Activated T-cell treated with anti-CD3 and anti-CD28 coated beads for 24 hours (primary cell): ENCODE data around the gene SEPHS2.
A peak's percentile ranks its signal among the peaks of the same experiment; 100 is the strongest.
"Not testable (repeated sequence)": the region's sequence is repeated elsewhere in the genome, so short reads cannot be mapped to it uniquely, and the experiment has no call there.

Experiments used
- DNase-seq: peaks from one replicate; pipeline ENCODE4 v3.0.0-alpha.2; 2020; ENCODE audit warnings: low read depth

SEPHS2 gene

GRCh38 chr16:30464078-30464477 is 18.4 kb upstream of the SEPHS2 start:
- no peak for DNase-seq

- DNase-seq, result not testable (repeated sequence)
Observed at GRCh38 chr16:30461426-30461825, 15.8 kb upstream of the SEPHS2 start.

DNA sequence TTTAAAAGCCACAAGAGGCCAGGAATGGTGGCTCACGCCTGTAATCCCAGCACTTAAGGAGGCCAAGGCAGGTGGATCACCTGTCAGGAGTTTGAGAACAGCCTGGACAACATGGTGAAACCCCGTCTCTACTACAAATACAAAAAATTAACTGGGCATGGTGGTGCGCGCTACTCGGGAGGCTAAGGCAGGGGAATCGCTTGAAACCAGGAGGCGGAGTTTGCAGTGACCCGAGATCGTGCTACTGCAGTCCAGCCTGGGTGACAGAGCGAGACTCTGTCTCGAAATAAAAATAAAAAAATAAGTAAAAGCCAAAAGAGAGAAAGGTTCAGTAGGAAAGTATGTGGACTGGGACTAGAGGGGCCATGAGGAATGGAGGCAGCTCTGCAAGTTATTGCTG is 13.8 kb upstream of the SEPHS2 start:
- DNase-seq, result no peak

GRCh38 chr16:30458561-30459394 is 13.1 kb upstream of the SEPHS2 start:
- DNase-seq, result peak; percentile 84

GRCh38 chr16:30457743-30458560 is 12.3 kb upstream of the SEPHS2 start:
- no peak for DNase-seq

DNA sequence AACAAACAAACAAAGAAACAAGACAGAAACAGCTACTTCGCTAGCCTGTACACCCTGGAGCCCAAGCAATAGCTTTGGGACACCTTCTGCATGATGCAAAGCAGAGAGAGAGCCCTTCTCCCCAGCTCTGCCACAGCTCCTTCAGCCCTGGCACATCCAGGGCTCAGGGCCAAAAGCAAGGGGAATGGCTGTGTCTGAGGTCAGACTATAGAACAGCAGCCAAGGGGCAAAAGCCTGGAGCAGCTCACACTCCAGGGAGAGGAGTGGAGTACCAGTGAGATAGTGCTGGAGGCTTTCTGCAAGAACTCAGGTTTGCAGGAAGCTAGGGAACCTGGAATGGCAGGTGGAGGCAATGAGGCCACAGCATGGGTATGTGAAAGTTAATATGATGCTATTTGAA is 11.6 kb upstream of the SEPHS2 start:
- no peak for DNase-seq

DNA sequence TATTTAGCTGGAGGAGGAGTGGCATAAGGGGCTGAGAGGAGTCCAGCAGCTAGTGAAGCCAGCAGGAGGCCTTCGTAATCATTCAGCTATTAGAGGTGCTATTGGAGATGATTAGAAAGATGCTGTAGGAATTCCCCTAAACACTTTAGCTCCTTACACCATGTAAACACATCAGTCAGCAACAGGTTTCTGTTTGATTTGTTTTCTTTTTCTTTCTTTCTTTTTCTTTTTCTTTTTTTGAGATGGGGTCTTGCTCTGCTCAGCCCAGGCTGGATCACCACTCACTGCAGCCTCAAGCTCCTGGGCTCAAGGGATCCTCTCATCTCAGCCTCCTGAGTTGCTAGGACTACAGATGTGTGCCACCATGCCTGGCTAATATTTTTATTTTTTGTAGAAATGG is 10.6 kb upstream of the SEPHS2 start:
- DNase-seq, result no peak

DNA sequence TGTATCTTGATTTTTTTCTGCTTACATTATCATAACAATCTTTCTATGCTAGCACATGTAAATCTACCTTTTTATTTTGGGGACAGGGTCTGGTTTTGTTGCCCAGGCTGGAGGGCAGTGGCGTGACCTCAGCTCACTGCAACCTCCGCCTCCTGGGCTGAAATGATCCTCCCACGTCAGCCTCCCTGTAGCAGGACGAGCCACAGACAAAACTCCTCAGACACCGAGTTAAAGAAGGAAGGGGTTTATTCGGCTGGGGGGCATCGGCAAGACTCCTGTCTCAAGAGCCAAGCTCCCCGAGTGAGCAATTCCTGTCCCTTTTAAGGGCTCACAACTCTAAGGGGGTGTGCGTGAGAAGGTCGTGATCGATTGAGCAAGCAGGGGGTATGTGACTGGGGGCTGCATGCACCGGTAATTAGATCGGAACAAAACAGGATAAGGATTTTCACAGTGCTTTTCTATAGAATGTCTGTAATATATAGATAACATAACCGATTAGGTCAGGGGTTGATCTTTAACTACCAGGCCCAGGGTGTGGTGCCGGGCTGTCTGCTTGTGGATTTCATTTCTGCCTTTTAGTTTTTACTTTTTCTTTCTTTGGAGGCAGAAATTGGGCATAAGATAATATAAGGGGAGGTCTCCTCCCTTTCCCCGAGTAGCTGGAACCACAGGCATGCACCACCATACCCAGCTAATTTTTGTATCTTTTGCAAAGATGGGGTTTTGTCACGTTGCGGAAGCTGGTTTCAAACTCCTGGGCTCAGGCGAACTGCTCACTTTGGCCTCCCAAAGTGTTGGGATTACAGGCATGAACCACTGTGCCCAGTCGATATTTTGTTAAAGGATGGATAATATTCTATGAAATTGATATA is 7.3 kb upstream of the SEPHS2 start:
- not testable (repeated sequence) for DNase-seq

DNA sequence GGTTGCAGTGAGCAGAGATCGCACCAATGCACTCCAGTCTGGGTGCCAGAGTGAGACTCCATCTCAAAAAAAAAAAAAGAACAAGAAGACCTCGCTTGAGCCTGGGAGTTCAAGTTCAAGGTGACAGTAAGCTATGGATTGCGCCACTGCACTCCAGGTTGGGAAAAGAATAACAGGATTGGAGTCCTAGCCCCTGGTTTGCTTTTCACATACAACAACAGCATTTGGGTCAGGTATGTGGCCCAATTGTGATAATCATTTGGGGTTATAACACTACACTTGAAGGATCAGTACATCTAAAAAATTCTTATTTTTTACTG is 3.4 kb upstream of the SEPHS2 start:
- DNase-seq, result no peak

DNA sequence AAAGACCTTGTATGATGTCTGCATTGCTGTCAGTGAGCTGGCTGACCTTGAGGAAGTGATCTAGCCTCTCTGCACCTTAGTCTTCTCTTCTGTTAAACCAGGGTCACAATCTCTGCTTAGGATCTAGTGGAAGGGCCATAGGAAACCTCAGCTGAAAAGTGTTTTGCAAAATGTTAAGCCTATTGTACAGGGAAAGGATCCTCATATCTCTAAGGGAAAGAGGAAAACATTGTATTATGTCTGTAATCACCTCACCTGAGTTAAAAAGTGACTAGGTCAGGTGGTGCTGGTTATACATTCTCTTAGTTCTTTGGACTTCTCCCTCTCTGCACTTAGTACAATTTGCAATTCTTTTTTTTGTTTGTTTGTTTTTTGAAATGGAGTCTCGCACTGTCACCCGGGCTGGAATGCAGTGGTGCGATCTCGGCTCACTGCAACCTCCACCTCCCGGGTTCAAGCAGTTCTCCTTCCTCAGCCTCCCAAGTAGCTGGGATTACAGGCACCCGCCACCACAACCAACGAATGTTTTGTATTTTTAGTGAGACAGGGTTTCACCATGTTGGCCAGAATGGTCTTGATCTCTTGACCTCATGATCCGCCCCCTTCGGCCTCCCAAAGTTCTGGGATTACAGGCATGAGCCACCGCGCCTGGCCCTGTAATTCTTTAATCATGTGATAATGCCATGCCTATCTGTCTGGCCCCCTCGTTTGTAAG is 2.0 kb upstream of the SEPHS2 start:
- DNase-seq, result no peak

DNA sequence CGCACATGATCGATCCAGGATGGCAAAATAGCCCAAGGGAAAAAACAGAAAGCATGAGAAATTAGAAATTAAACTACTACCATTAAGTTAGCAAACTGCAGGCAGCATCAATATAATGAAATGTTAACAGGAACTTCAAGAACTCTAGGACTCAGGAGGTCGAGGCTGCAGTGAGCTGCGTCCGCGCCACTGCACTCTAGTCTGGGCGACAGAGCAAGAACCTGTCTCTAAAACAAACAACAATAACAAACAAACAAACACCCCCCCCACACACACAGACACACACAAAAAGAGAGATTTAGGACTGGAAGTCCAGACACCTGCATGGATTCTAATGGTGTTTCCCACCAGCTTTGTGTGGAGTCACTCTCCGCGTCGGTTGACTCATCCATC is 525 bp upstream of the SEPHS2 start:
- no peak for DNase-seq

DNA sequence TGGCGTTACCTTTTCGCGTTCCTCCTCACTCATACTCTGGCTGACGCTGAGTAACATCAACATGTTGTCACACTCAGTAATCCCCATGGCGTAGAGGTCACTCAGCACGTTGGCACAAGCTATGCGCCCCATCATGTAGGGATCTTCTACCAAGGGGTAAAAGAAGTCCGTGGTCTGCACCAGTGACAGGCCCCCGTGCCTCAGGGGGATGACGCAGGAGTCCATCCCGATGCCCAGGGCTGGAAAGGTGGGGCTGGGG is 596 bp downstream of the SEPHS2 start:
- no peak for DNase-seq

DNA sequence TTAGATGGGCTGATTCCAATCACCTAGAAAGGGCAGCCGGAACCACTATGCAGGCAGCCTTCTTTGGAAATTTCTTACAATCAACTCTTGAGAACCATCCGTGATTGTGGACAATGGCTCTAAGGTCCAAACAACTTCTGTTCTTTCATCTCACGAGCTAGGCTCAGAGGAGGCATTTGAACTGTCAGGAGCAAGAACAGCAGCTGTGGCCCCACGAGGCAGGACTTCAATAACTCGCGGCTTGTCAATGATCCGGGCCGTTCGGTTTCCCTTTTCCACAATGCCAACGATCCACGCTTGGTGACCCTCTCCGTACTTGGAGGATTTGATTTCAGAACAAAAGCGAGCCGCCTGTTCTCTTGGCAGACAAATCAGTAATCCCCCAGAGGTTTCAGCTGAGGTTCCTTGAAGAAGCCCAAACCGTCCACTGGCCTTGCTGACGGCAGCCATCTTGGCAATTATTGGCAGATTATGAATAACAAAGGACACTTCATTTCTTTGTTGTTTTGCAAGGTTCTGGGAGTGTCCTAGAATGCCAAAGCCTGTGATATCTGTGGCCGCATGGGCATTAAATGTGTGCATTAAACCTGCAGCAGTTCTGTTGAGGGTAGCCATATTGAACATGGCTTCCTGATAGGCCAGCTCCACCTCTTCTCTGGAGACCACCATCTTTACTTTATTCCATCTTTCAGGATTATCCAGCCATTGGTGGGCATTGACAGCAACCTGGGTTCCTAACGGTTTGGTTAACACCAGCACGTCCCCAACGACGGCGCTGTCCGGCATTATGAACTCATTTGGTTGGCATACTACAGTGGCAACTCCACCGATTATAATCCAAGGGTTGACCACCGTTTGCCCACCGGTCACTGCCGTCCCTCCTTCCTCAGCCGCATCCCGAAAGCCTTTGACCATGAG is 1.2 kb downstream of the SEPHS2 start:
- no peak for DNase-seq

DNA sequence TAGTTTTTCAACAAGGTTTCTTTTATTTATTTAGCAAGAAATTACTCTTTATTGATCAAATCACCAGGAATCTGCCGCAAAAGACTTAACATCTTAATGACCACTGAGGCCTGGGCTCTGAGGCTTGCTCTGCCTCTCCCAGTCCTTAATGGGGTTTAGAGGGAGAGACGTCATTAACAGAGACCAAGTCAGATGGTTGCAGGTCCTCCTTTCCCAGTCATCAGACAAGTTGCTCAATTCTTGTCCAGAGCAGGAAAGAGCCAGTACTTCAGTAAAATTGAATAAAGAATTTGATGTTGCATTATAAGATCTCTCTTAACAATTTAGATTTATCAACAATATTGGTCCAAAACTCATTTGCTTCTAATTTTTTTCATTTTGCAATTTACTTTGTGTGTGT is 2.0 kb downstream of the SEPHS2 start:
- no peak for DNase-seq

- no peak for DNase-seq
Observed at GRCh38 chr16:30439720-30440348, 5.8 kb downstream of the SEPHS2 start.

DNA sequence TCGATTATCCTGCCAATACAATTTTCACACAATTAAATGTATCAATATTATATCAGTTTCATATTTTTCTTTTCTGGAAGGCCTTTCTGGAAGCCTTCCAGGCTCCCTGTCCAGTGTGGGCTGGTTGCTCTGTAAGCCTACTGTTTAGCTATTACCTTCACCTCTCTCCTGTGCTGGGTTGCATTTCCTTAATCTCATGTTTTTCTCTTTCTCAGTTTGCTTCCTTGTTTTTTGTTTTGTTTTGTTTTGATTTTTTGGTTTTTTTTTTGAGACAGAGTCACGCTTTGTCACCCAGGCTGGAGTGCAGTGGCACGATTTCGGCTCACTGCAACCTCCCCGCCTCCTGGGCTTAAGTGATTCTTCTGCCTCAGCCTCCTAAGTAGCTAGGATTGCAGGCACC is 6.8 kb downstream of the SEPHS2 start:
- no peak for DNase-seq

- DNase-seq, result no peak
Observed at GRCh38 chr16:30437511-30438046, 8.1 kb downstream of the SEPHS2 start.

- DNase-seq, result peak; percentile 53
Observed at GRCh38 chr16:30434852-30435251, 10.8 kb downstream of the SEPHS2 start.

DNA sequence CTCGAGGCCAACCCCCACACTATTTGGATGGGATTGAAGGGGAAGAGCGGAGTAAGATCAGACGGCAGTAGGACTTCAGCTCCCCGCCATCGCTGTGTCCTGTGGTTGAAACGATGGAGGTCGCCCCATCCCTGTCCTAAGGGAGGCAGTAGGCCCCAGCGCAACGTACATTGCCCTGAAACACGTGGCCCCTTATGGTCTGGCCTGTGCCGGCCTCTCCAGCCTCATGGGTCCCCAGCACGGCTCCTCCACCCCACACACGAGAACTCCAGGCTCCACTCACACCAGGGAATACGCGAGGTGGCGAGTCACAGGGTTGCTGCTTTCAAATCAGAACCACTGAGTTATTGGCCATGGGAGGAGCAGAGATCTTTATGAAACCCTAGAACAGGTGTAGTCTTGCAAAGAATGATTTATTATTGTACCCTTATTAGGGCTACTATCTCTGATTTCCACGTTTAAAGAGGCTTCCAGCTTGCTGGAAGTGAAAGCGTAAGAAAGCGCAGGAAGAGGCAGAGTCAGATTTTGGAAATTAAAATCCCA is 15.2 kb downstream of the SEPHS2 start:
- DNase-seq, result no peak
